ENCODE results near the gene HNRNPCL2. TPM values are rescaled to one million over a fixed set of nuclear protein-coding genes. Genes with fewer than 3 reads are reported as not detected.
"Not testable (repeated sequence)": the region's sequence is repeated elsewhere in the genome, so short reads cannot be mapped to it uniquely, and the experiment has no call there.

HNRNPCL2 gene
- total RNA-seq = not detected in 2 replicates

DNA sequence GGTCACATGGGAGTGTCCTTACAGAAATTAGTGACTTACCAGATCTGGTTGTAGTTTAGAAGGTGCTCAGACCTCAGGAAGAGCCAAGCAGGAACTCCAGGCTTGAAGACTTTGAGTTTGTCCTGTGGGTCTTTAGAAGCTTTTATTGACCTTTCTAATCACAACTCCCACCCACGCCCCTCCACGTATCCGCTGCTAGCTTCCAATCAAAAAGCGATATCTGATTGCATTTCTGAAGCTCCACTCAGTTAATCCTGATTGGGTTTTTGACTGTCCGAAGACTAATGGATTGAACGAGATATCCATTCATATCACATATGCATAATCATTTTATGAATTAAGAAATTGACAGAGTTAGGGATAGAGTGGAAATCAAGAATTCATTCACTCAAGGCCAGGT lies at the start of gene HNRNPCL2:
Gene HNRNPCL2 (minus strand): TSS at position 101 of the 400 bp plus-strand sequence. CDS start 454 bp downstream, outside the sequence.
- intact Hi-C loops (cut with micrococcal nuclease) = not testable (repeated sequence)

DNA sequence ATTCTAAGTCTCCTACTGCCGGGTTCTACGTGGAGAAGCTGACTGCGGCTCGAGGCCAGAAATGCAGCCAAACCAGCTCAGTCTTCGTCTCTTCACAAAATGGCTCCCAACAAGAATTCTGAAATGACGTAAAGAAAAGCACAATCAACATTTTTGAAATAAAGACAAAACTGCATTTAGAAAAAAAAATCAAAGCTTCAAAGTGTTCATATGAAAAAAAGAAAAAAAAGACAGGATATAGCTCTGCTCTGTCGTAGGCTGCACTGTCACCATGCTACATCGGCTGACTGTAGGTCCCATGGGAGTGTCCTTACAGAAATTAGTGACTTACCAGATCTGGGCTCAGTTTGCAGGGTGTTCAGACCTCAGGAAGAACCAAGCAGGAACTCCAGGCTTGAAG lies 48.9 kb upstream of the HNRNPCL2 start, which contains the start of gene HNRNPCL4:
Gene HNRNPCL4 (minus strand): TSS at position 101 of the 400 bp plus-strand sequence. CDS start 164 bp downstream, outside the sequence.
- intact Hi-C loops (cut with micrococcal nuclease) = not testable (repeated sequence)

- intact Hi-C loops (cut with micrococcal nuclease) = not testable (repeated sequence)
Measured at GRCh38 chr1:13155909-13156308, 39.3 kb upstream of the HNRNPCL2 start, which contains the start of gene PRAMEF26. TSS of gene PRAMEF26 (minus strand) at chr1:13156009. CDS start at chr1:13153095, 2,914 bp downstream.

GRCh38 chr1:13070474-13070873 lies 46.2 kb downstream of the HNRNPCL2 start, which contains the start of gene PRAMEF25:
TSS of gene PRAMEF25 (plus strand) at chr1:13070774. CDS start at chr1:13073694, 2,920 bp downstream.
- intact Hi-C loops (cut with micrococcal nuclease) = not testable (repeated sequence)

Other genes with a start within 250 kb of the HNRNPCL2 start
- not detected in 2 replicates for gene PRAMEF4, start 230.7 kb downstream of the HNRNPCL2 start, total RNA-seq
- gene PRAMEF10, start 218.6 kb downstream of the HNRNPCL2 start, total RNA-seq = not detected in 2 replicates
- gene PRAMEF7, start 200.2 kb downstream of the HNRNPCL2 start, total RNA-seq = not detected in 2 replicates
- gene PRAMEF6, start 169.3 kb downstream of the HNRNPCL2 start, total RNA-seq = not detected in 2 replicates
- not detected in 2 replicates for gene PRAMEF27, start 60.3 kb downstream of the HNRNPCL2 start, total RNA-seq
- gene HNRNPCL3, start 56.1 kb downstream of the HNRNPCL2 start, total RNA-seq = not detected in 2 replicates
- gene PRAMEF25, start 46.1 kb downstream of the HNRNPCL2 start, total RNA-seq = not detected in 2 replicates
- not detected in 2 replicates for gene PRAMEF26, start 39.2 kb upstream of the HNRNPCL2 start, total RNA-seq
- gene HNRNPCL4, start 48.8 kb upstream of the HNRNPCL2 start, total RNA-seq = not detected in 2 replicates
- not detected in 2 replicates for gene PRAMEF9, start 55.0 kb upstream of the HNRNPCL2 start, total RNA-seq
- not detected in 2 replicates for gene PRAMEF13, start 84.6 kb upstream of the HNRNPCL2 start, total RNA-seq
- gene PRAMEF18, start 109.3 kb upstream of the HNRNPCL2 start, total RNA-seq = not detected in 2 replicates
- not detected in 2 replicates for gene PRAMEF5, start 137.3 kb upstream of the HNRNPCL2 start, total RNA-seq
- gene PRAMEF8, start 168.3 kb upstream of the HNRNPCL2 start, total RNA-seq = not detected in 2 replicates
- not detected in 2 replicates for gene PRAMEF33, start 186.7 kb upstream of the HNRNPCL2 start, total RNA-seq
- not detected in 2 replicates for gene PRAMEF15, start 198.7 kb upstream of the HNRNPCL2 start, total RNA-seq
- not detected in 2 replicates for gene PRAMEF14, start 230.3 kb upstream of the HNRNPCL2 start, total RNA-seq

All from T-helper 1 cell treated with Interleukin-12 subunit alpha and Interleukin-12 subunit beta and Interleukin-4 antibody, amounts not matched to agents 30 ng/mL and 1 ng/mL, for 36 hours (primary cell).